GM06990 (cell line): ENCODE data around the gene NCAPH2.

Experiments
- DNase-seq: peaks from one replicate; pipeline ENCODE4 v3.0.0-alpha.2; 2011; ENCODE audit not compliant: insufficient read length; ENCODE audit errors: extremely low read depth
- H3K27me3 ChIP-seq: replicated peaks from 2 replicates; pipeline ENCODE4 v1.6.0; 2011; ENCODE audit warnings: low read length; ENCODE audit not compliant: control insufficient read depth, insufficient read depth
- H3K36me3 ChIP-seq: 2 replicates; pipeline ENCODE4 v1.5.1; 2011; ENCODE audit warnings: low read length; ENCODE audit not compliant: control insufficient read depth, insufficient read depth
- H3K4me3 ChIP-seq: replicated peaks from 2 replicates; pipeline ENCODE4 v1.5.1; 2011; ENCODE audit warnings: low read depth, mild to moderate bottlenecking, control low read depth, low read length
- TF ChIP-seq, protein P1 (sequence below): IDR thresholded peaks from 2 replicates; pipeline ENCODE4 v1.5.1; 2011; ENCODE audit warnings: low read length, control low read depth, mild to moderate bottlenecking, inconsistent platforms; ENCODE audit not compliant: insufficient read depth, poor library complexity, severe bottlenecking

The NCAPH2 gene

DNA sequence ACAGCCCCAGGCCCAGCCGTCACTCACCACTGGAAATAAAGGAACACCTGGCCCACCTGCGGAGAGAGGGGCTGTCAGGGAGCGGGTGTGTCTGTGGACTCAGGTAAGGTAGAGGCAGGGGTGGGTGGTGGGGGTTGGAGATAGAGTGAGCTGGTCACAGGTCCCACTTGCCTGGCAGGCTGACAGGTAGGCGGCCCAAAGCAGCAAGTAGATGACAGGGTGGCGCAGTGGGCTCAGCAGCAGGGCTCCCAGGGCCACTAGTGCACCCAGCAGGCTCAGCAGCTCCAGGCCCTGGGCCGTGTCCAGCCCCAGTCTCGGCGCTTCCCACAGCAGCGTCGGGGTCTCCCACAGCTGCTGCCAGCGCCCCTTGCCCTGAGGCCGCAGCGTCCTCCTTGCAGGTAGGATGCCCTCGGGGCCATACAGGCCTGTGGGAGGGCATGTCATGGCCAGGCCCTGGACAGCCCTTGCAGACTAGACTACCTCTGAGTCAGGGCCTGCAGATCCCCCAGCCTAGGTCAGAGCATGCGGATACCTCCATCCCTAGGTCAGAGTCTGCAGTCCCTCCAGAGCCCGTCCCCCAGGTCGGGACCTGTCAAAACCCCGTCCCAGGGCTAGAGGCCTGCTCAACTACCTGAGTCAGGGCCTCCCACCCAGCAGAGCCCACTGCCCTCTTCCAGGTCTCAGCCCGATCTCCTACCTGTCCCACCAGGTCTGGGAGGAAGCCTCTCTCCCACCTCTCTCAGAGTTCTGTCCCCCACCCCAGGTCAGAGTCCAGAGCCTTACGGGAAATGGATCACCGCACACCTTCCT is 1.2 kb upstream of the NCAPH2 start:
- DNase-seq = no peak
- peaks cover 20% of the 10 kb centered on the region for H3K36me3 ChIP-seq
- peak overlapping the region; percentile 96 for H3K4me3 ChIP-seq
- H3K27me3 ChIP-seq = no peaks in the 10 kb centered on the region
- TF ChIP-seq, protein P1, sequence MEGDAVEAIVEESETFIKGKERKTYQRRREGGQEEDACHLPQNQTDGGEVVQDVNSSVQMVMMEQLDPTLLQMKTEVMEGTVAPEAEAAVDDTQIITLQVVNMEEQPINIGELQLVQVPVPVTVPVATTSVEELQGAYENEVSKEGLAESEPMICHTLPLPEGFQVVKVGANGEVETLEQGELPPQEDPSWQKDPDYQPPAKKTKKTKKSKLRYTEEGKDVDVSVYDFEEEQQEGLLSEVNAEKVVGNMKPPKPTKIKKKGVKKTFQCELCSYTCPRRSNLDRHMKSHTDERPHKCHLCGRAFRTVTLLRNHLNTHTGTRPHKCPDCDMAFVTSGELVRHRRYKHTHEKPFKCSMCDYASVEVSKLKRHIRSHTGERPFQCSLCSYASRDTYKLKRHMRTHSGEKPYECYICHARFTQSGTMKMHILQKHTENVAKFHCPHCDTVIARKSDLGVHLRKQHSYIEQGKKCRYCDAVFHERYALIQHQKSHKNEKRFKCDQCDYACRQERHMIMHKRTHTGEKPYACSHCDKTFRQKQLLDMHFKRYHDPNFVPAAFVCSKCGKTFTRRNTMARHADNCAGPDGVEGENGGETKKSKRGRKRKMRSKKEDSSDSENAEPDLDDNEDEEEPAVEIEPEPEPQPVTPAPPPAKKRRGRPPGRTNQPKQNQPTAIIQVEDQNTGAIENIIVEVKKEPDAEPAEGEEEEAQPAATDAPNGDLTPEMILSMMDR = no peak

DNA sequence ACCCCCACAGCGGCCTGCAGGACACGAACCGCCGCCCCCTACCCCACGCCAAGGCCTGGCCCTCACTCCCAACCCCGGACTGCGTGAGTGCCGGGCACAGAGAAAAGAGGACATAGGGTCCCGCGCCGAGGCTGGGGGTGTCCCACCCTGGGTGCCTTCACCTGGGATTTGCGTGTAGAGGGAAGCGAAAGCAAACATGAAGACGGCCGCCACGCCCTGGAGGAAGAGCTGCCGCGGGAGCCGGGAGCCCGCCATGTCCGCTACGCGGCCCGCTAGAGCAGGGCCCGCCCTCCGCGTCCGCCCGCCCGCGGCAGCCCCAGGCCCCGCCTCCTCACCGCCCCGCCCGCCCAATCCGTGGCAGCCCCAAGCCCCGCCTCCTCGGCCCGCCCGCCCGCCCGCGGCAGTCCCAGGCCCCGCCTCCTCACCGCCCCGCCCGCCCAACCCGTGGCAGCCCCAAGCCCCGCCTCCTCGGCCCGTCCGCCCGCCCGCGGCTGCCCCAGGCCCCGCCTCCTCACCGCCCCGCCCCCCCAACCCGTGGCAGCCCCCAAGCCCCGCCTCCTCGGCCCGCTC is 518 bp upstream of the NCAPH2 start, which contains the start of gene LMF2:
Gene LMF2 (minus strand): TSS at position 282 of the 570 bp plus-strand sequence. CDS start 27 bp downstream, at position 255.
- Histone ChIP-seq H3K4me3 (peak within 1 kb of the TSS; percentile 98), H3K36me3 (peaks cover 19% of the 10 kb centered on the region), H3K27me3 (no peaks in the 10 kb centered on the region)
- peak; percentile 86 for DNase-seq
- TF ChIP-seq, protein P1 = no peak

DNA sequence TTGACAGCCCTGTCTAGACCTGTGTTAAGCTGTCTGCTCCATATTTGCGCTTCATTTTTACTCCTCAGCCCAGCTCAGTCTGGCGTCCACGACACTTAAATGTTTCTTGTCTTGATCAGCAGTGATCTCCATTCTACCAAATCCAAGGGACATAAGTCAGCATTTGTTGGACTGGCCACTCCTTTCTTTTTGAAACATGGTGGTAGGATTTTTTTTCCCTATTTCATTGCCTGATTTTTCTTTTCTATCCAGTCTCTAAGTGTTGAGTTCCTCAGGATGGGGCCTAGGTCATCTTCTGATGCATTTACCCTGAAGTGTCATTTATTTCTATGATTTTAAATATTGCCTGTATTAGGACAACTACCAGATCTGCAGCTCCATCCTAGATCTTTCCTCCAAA is 873 bp downstream of the NCAPH2 start:
- Histone ChIP-seq H3K4me3 (peak overlapping the region; percentile 98), H3K27me3 (no peaks in the 10 kb centered on the region), H3K36me3 (peaks cover 9% of the 10 kb centered on the region)
- DNase-seq = no peak
- TF ChIP-seq, protein P1 = no peak

DNA sequence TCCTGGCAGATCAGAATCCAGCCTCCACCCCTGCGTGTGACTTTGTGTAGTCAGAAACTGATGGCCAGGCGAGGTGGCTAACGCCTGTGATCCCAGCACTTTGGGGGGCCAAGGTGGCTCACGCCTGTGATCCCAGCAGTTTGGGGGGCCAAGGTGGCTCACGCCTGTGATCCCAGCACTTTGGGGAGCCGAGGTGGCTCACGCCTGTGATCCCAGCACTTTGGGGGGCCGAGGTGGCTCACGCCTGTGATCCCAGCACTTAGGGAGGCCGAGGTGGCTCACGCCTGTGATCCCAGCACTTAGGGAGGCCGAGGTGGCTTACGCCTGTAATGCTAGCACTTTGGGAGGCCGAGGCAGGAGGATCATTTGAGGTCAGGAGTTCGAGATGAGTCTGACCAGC is 5.2 kb downstream of the NCAPH2 start:
- Histone ChIP-seq H3K36me3 (peaks cover 6% of the 10 kb centered on the region), H3K27me3 (no peaks in the 10 kb centered on the region), H3K4me3 (no peak overlapping the region)
- TF ChIP-seq, protein P1 = no peak
- no peak for DNase-seq

DNA sequence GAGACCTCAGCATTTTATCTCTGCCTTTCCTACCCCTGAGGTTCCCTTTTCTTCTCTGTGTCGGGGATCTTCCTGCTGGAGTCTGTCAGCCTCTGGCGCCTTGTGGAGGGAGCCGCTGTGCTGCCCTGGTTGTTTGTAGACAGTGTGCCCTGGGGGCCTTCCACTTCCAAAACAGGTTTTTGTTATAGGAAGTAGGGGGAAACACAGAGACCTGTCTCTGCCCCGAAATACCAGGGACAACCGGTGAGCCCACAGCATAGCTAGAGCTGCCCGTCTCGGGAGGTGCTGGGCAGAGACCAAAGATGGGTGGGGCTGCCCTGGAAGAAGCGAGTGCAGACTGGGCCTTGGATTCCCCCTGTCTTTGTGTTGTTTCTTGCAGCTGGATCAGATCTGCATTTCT is 8.0 kb downstream of the NCAPH2 start:
- peaks cover 20% of the 10 kb centered on the region for H3K36me3 ChIP-seq
- H3K4me3 ChIP-seq = no peak overlapping the region
- H3K27me3 ChIP-seq = no peaks in the 10 kb centered on the region
- no peak for DNase-seq
- TF ChIP-seq, protein P1 = no peak
